Upper lobe of left lung (tissue), 6 donors: ENCODE results near the gene PTBP3. TPM values are rescaled to one million over a fixed set of nuclear protein-coding genes. Genes with fewer than 3 reads are reported as not detected.
"Not testable (repeated sequence)": the region's sequence is repeated elsewhere in the genome, so short reads cannot be mapped to it uniquely, and the experiment has no call there.

Experiments used
- ATAC-seq, 2 donors: fragments of 200-7000 bp; cut with Tn5 transposase; one replicate each; pipeline ENCODE4 v1.9.1; 2022; ENCODE audit warnings: mild to moderate bottlenecking in 2 of 2, moderate library complexity in 2 of 2; ENCODE audit not compliant: low FRiP score in 2 of 2
- DNase-seq, 2 donors: peaks; one replicate each; pipeline ENCODE4 v3.0.0-alpha.2; 2019 to 2020
- H3K27ac ChIP-seq, 4 donors: fragments of 200-600 bp; sonication (generic); one replicate each; pipeline ENCODE4 v1.5.1; 2016 to 2019
- H3K27me3 ChIP-seq, 4 donors: fragments of 200-600 bp; sonication (generic); one replicate each; pipeline ENCODE4 v1.5.1; 2017 to 2019
- H3K36me3 ChIP-seq, 4 donors: fragments of 200-600 bp; sonication (generic); one replicate each; pipeline ENCODE4 v1.5.1; 2016 to 2019
- H3K4me1 ChIP-seq, 4 donors: fragments of 200-600 bp; sonication (generic); one replicate each; pipeline ENCODE4 v1.5.1; 2018 to 2019
- H3K4me3 ChIP-seq, 4 donors: fragments of 200-600 bp; sonication (generic); one replicate each; pipeline ENCODE4 v1.5.1; 2017 to 2019; ENCODE audit warnings: mild to moderate bottlenecking in 2 of 4, moderate library complexity in 1 of 4
- H3K9me3 ChIP-seq, 4 donors: fragments of 200-600 bp; sonication (generic); one replicate each; pipeline ENCODE4 v1.5.1; 2018 to 2019
- EP300 ChIP-seq, 4 donors: sonication (generic); formaldehyde crosslinking; IDR thresholded peaks; one replicate each; pipeline ENCODE4 v1.5.1; 2017; ENCODE audit warnings: antibody characterized with exemption in 4 of 4, control low read depth in 2 of 4
- POLR2A ChIP-seq, 4 donors: fragments of 450-650 bp; IDR thresholded peaks; one replicate each; pipeline ENCODE4 v1.5.1; 2016 to 2017; ENCODE audit warnings: antibody characterized with exemption in 4 of 4, mild to moderate bottlenecking in 2 of 4
- POLR2AphosphoS5 ChIP-seq, 2 donors: sonication (generic); formaldehyde crosslinking; IDR thresholded peaks; one replicate each; pipeline ENCODE4 v1.5.1; 2017; ENCODE audit warnings: antibody characterized with exemption in 2 of 2
- WGBS, 2 donors: methylation state at CpG; one replicate each; pipeline ENCODE4 v1.1.5; 2017 to 2018; 5-methylcytosine and 5-hydroxymethylcytosine counted together
- total RNA-seq, 6 donors: library from RNA; depleted of rRNA in 4 of 6; stranded (reverse); fragments of >200 nt in 4 of 6; gene quantifications; one replicate each; pipeline versions ENCODE4 v1.1.0 to v1.2.1, GENCODE V29; 2016 to 2021
- TF ChIP-seq, protein P1 (sequence below), 6 experiments: fragments of 450-650 bp in 4 of 6; fragments of 200-600 bp in 2 of 6; sonication (generic) in 2 of 6; IDR thresholded peaks; one replicate each; pipeline ENCODE4 v1.5.1; 2016 to 2019; ENCODE audit warnings: antibody characterized with exemption in 6 of 6
- donor health status: DM: no; HTN: no; CAD: no; lungs with moderate emphysema.
- donor health status: DM: no; HTN: yes; CAD: no; lungs with severe emphysema.

Gene PTBP3
- total RNA-seq, 6 donors from 2014 or later: 34.6 to 88.5 (median 74.4) TPM

DNA sequence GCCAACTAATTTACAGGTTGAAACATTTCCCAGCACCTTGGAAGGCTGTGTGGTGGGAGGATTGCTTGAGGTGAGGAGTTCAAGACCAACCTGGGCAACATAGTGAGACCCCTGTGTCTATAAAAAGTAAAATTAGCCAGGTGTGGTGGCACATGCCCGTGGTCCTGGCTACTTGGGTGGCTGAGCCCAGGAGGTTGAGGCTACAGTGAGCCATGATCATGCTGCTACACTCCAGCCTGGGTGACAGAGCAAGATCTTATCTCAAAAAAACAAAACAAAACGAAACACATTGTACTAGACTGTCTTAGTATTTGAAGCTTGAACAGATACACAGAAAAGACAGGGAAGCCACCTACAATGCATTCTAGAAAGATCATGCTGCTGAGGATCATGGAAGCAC is 43.7 kb upstream of the PTBP3 start:
- Histone ChIP-seq H3K4me1 (peaks cover 25 to 39% (median 29%) of the 10 kb centered on the region in 4 donors), H3K36me3 (no peaks in the 10 kb centered on the region), H3K9me3 (no peaks in the 10 kb centered on the region), H3K27me3 (no peaks in the 10 kb centered on the region), H3K4me3 (no peak overlapping the region), H3K27ac (no peak overlapping the region)
- WGBS, 2 donors: 43 to 48% methylated on average over 2 of the region's 2 CpGs
- TF ChIP-seq POLR2A (IDR thresholded peaks at IDR 0.05) (no peak), POLR2AphosphoS5 (IDR thresholded peaks at IDR 0.05) (no peak), EP300 (IDR thresholded peaks at IDR 0.05) (no peak)
- TF ChIP-seq, protein P1, sequence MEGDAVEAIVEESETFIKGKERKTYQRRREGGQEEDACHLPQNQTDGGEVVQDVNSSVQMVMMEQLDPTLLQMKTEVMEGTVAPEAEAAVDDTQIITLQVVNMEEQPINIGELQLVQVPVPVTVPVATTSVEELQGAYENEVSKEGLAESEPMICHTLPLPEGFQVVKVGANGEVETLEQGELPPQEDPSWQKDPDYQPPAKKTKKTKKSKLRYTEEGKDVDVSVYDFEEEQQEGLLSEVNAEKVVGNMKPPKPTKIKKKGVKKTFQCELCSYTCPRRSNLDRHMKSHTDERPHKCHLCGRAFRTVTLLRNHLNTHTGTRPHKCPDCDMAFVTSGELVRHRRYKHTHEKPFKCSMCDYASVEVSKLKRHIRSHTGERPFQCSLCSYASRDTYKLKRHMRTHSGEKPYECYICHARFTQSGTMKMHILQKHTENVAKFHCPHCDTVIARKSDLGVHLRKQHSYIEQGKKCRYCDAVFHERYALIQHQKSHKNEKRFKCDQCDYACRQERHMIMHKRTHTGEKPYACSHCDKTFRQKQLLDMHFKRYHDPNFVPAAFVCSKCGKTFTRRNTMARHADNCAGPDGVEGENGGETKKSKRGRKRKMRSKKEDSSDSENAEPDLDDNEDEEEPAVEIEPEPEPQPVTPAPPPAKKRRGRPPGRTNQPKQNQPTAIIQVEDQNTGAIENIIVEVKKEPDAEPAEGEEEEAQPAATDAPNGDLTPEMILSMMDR (IDR thresholded peaks at IDR 0.05): no peak
- no peak for ATAC-seq
- DNase-seq: no peak

DNA sequence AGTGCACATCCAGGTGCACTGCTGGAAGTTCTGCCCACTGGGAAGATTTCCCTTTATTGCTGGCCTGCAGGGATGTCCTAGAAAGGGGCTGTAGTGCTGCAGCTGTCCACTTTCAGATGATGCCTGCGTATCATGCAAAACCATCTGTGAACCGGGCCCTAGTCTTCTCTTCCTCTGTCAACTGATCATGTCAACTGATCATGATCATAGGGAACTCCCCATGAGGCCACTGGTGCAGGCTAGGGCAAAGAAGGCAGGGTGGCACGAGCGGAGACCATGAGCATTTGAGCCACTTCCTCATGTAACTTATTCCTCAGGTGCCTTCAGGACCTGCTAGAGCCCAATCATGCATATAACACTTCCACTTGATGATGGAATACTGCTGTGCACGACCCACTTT is 41.9 kb upstream of the PTBP3 start:
- Histone ChIP-seq H3K27ac (no peak overlapping the region), H3K9me3 (no peaks in the 10 kb centered on the region), H3K4me1 (peaks cover 16 to 28% (median 19%) of the 10 kb centered on the region in 4 donors), H3K4me3 (no peak overlapping the region), H3K27me3 (no peaks in the 10 kb centered on the region), H3K36me3 (no peaks in the 10 kb centered on the region)
- no peak for TF ChIP-seq EP300 (IDR thresholded peaks at IDR 0.05)
- TF ChIP-seq POLR2AphosphoS5 (IDR thresholded peaks at IDR 0.05): no peak
- no peak for TF ChIP-seq POLR2A (IDR thresholded peaks at IDR 0.05)
- TF ChIP-seq, protein P1 (IDR thresholded peaks at IDR 0.05): no peak
- WGBS, 2 donors: 99 to 100% methylated on average over 1 to 5 of the region's 5 CpGs
- ATAC-seq (no peak), DNase-seq (no peak)

DNA sequence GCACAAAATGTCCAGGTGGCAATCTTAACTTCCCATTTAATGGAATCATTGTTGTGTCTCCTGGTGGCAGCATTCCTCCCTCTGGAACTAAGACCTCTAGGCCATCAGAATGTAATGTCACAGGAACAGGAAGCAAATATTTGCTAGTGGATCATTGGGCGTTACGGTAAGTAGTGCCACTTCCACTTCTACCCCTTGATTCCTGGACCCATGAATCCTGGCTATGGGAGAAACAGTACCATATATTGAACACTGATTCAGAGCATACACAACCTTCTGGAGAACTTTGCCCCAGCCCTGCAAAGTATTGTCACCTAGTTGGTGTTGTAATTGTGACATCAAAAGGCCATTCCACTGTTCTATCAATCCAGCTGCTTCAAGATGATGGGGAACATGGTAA is 40.8 kb upstream of the PTBP3 start:
- not testable (repeated sequence) for H3K4me3 ChIP-seq, H3K27me3 ChIP-seq, DNase-seq, H3K9me3 ChIP-seq, ATAC-seq, H3K27ac ChIP-seq, H3K36me3 ChIP-seq
- H3K4me1 ChIP-seq: peaks cover 16 to 28% (median 19%) of the 10 kb centered on the region in 4 donors
- WGBS, 2 donors: 94 to 100% methylated on average over 2 of the region's 2 CpGs

DNA sequence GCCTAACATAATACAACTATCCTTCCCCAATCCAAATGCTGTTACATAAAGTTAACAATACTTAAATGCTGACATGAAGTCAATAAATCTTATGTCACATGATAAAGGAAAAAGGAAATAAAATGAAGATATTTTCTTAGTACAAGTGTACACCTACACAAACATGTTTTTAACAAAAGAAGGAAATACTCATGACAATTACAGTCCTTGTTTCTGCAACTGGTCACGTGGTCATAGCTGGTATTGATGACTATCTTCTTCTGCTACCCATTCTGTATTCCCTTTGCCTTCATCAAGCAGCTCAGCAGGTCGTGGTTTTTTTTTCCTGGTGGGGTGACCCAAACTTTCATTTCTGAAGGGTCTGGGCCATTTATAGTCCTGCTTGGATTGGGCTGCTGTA is 40.2 kb upstream of the PTBP3 start:
- ATAC-seq, H3K9me3 ChIP-seq, DNase-seq, H3K4me3 ChIP-seq, H3K27ac ChIP-seq, H3K27me3 ChIP-seq, H3K36me3 ChIP-seq: not testable (repeated sequence)
- H3K4me1 ChIP-seq: peaks cover 15 to 25% (median 19%) of the 10 kb centered on the region in 4 donors
- WGBS, 2 donors: 70 to 83% methylated on average over 2 of the region's 2 CpGs

DNA sequence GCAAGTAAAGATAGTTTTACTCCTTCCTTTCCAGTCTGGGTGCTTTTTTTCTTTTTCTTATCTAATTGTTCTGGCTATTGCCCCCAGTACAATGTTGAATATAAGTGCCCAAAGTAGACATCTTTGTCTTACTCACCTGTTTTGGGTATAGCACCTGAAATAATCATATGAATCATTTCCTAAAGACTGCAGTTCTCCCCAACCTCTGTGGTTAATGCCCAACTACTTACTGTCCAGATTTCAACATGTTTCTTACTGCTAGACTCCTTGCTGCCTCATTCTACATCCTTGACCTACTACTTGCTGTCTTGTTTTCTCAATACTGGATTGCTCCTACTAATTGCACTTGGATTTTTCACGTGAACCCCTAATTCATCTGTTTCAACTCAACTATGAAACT is 37.6 kb upstream of the PTBP3 start:
- Histone ChIP-seq H3K36me3 (no peaks in the 10 kb centered on the region), H3K27ac (no peak overlapping the region), H3K9me3 (no peaks in the 10 kb centered on the region), H3K27me3 (no peaks in the 10 kb centered on the region), H3K4me1 (no peaks in the 10 kb centered on the region), H3K4me3 (no peak overlapping the region)
- ATAC-seq: no peak
- 0 to 89% methylated on average over 1 of the region's 1 CpG for WGBS, 2 donors
- TF ChIP-seq POLR2AphosphoS5 (IDR thresholded peaks at IDR 0.05): no peak
- TF ChIP-seq, protein P1 (IDR thresholded peaks at IDR 0.05): no peak
- DNase-seq: no peak

DNA sequence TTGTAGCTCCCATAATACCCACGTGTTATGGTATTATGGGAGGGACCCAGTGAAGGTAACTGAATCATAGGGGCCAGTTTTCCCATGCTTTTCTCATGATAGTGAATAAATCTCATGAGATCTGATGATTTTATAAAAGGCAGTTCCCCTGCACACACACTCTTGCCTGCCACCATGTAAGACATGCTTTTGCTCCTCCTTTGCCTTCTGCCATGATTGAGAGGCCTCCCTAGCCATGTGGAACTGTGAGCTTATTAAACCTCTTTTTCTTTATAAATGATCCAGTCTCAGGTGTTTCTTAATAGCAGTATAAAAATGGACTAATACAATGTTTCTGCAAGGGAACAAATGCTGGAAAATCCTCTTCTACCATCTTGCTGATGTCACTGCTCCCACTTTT is 36.4 kb upstream of the PTBP3 start:
- ATAC-seq: no peak
- no peak for DNase-seq
- no peaks in the 10 kb centered on the region for H3K27me3 ChIP-seq

More for the DNA sequence above, 36.4 kb upstream of the PTBP3 start:
- no peak overlapping the region for H3K4me3 ChIP-seq
- H3K4me1 ChIP-seq: no peaks in the 10 kb centered on the region
- no peaks in the 10 kb centered on the region for H3K9me3 ChIP-seq
- TF ChIP-seq EP300 (IDR thresholded peaks at IDR 0.05) (no peak), POLR2A (IDR thresholded peaks at IDR 0.05) (no peak), POLR2AphosphoS5 (IDR thresholded peaks at IDR 0.05) (no peak)
- TF ChIP-seq, protein P1 (IDR thresholded peaks at IDR 0.05): no peak
- WGBS, 2 donors: 89 to 92% methylated on average over 1 of the region's 1 CpG
- no peaks in the 10 kb centered on the region for H3K36me3 ChIP-seq
- H3K27ac ChIP-seq: no peak overlapping the region
